SK-N-MC (cell line): Measurements from ENCODE around the gene MAMLD1.

Source experiments
- DNase-seq: peaks from one replicate; pipeline ENCODE4 v3.0.0-alpha.2; 2011; ENCODE audit warnings: low read depth, low spot score
- H3K27ac ChIP-seq: fragments of 200-600 bp; sonication (generic); 2 replicates; pipeline ENCODE4 v1.5.1; 2016; ENCODE audit warnings: mixed run types
- H3K36me3 ChIP-seq: fragments of 200-600 bp; sonication (generic); 2 replicates; pipeline ENCODE4 v1.6.1; 2017; ENCODE audit warnings: antibody characterized with exemption, low read length, mixed read lengths; ENCODE audit not compliant: insufficient read depth
- H3K4me3 ChIP-seq: fragments of 200-600 bp; sonication (generic); 2 replicates; pipeline ENCODE4 v1.5.1; 2016
- H3K9ac ChIP-seq: fragments of 200-600 bp; sonication (generic); 2 replicates; pipeline ENCODE4 v1.8.0; 2017; ENCODE audit warnings: mixed run types, mixed read lengths; ENCODE audit not compliant: insufficient read length
- H3K9me3 ChIP-seq: fragments of 200-600 bp; sonication (generic); 2 replicates; pipeline ENCODE4 v1.6.1; 2017; ENCODE audit warnings: low read depth, mild to moderate bottlenecking, antibody characterized with exemption, low read length, moderate library complexity, mixed read lengths
- EZH2 ChIP-seq: fragments of 200-600 bp; sonication (generic); IDR thresholded peaks from one replicate; pipeline ENCODE4 v1.6.1; 2017; ENCODE audit warnings: antibody characterized with exemption
- FOXP2 ChIP-seq: optimal IDR thresholded peaks from 2 replicates; pipeline ENCODE3; 2011; ENCODE audit warnings: mild to moderate bottlenecking, moderate library complexity; ENCODE audit not compliant: insufficient read depth; ENCODE audit errors: extremely low read length, control extremely low read depth
- POLR2AphosphoS5 ChIP-seq: IDR thresholded peaks from 2 replicates; pipeline ENCODE4 v1.6.1; 2012; ENCODE audit warnings: mild to moderate bottlenecking, low read depth, low read length, borderline replicate concordance

The MAMLD1 gene

GRCh38 chrX:150517303-150517910, 154.3 kb downstream of the MAMLD1 start:
- Histone ChIP-seq H3K9me3 (no peaks in the 10 kb centered on the region), H3K4me3 (no peak overlapping the region), H3K27ac (no peak overlapping the region), H3K36me3 (no peaks in the 10 kb centered on the region), H3K9ac (no peak overlapping the region)
- no peak for DNase-seq
- TF ChIP-seq EZH2, result no peak
- no peak for TF ChIP-seq FOXP2
- no peak for TF ChIP-seq POLR2AphosphoS5

GRCh38 chrX:150522494-150522893, 159.4 kb downstream of the MAMLD1 start:
- Histone ChIP-seq H3K9me3 (no peaks in the 10 kb centered on the region), H3K9ac (no peak overlapping the region), H3K4me3 (no peak overlapping the region), H3K36me3 (no peaks in the 10 kb centered on the region), H3K27ac (no peak overlapping the region)
- no peak for DNase-seq
- TF ChIP-seq FOXP2 (no peak), EZH2 (no peak), POLR2AphosphoS5 (no peak)

- Histone ChIP-seq H3K9me3 (no peaks in the 10 kb centered on the region), H3K9ac (no peak overlapping the region), H3K36me3 (no peaks in the 10 kb centered on the region), H3K27ac (no peak overlapping the region), H3K4me3 (no peak overlapping the region)
- DNase-seq, result no peak
- TF ChIP-seq EZH2 (no peak), POLR2AphosphoS5 (no peak), FOXP2 (no peak)
Observed at GRCh38 chrX:150525061-150525919, 162.2 kb downstream of the MAMLD1 start.

- no peaks in the 10 kb centered on the region for H3K36me3 ChIP-seq
- TF ChIP-seq EZH2 (no peak), POLR2AphosphoS5 (no peak), FOXP2 (no peak)
- no peaks in the 10 kb centered on the region for H3K9me3 ChIP-seq
- H3K27ac ChIP-seq, result no peak overlapping the region
- H3K9ac ChIP-seq, result no peak overlapping the region
- H3K4me3 ChIP-seq, result no peak overlapping the region
- no peak for DNase-seq
Observed at GRCh38 chrX:150526692-150527091, 163.6 kb downstream of the MAMLD1 start.

GRCh38 chrX:150527108-150527507, 164.0 kb downstream of the MAMLD1 start:
- Histone ChIP-seq H3K9me3 (no peaks in the 10 kb centered on the region), H3K9ac (no peak overlapping the region), H3K4me3 (no peak overlapping the region), H3K27ac (no peak overlapping the region), H3K36me3 (no peaks in the 10 kb centered on the region)
- TF ChIP-seq FOXP2, result no peak
- TF ChIP-seq POLR2AphosphoS5, result no peak
- no peak for TF ChIP-seq EZH2
- DNase-seq, result no peak

GRCh38 chrX:150529587-150529986, 166.5 kb downstream of the MAMLD1 start:
- Histone ChIP-seq H3K4me3 (no peak overlapping the region), H3K36me3 (no peaks in the 10 kb centered on the region), H3K9me3 (no peaks in the 10 kb centered on the region)

GRCh38 chrX:150530821-150531220, 167.7 kb downstream of the MAMLD1 start:
- no peak overlapping the region for H3K9ac ChIP-seq
- no peak for TF ChIP-seq FOXP2
- no peak for TF ChIP-seq POLR2AphosphoS5
- TF ChIP-seq EZH2, result no peak
- H3K9me3 ChIP-seq, result no peaks in the 10 kb centered on the region
- H3K36me3 ChIP-seq, result no peaks in the 10 kb centered on the region
- no peak overlapping the region for H3K27ac ChIP-seq
- DNase-seq, result no peak
- H3K4me3 ChIP-seq, result no peak overlapping the region

More at GRCh38 chrX:150529587-150529986, 166.5 kb downstream of the MAMLD1 start:
- no peak overlapping the region for H3K9ac ChIP-seq
- no peak overlapping the region for H3K27ac ChIP-seq
- TF ChIP-seq EZH2, result no peak
- TF ChIP-seq FOXP2, result no peak
- TF ChIP-seq POLR2AphosphoS5, result no peak
- no peak for DNase-seq

- H3K9ac ChIP-seq, result no peak overlapping the region
- H3K36me3 ChIP-seq, result no peaks in the 10 kb centered on the region
- no peak overlapping the region for H3K27ac ChIP-seq
- H3K9me3 ChIP-seq, result no peaks in the 10 kb centered on the region
- no peak for DNase-seq
- TF ChIP-seq FOXP2 (no peak), EZH2 (no peak), POLR2AphosphoS5 (no peak)
- H3K4me3 ChIP-seq, result no peak overlapping the region
Observed at GRCh38 chrX:150531467-150531866, 168.3 kb downstream of the MAMLD1 start.
